Heart left ventricle (tissue), 16 donors: ENCODE measurements around the gene FZR1. TPM values are rescaled to one million over a fixed set of nuclear protein-coding genes. Genes with fewer than 3 reads are reported as not detected.

Experiments
- ATAC-seq, 4 donors: fragments of 200-7000 bp; cut with Tn5 transposase; one replicate each; pipeline ENCODE4 v1.9.1; 2020 to 2022; ENCODE audit warnings: moderate library complexity in 4 of 4, mild to moderate bottlenecking in 3 of 4, moderate number of reproducible peaks in 1 of 4
- DNase-seq, 5 donors: peaks; one replicate each; pipeline ENCODE4 v3.0.0-alpha.2; 2020
- H3K27ac ChIP-seq, 12 donors: fragments of 200-600 bp; sonication (generic) in 4 of 12; one replicate each; pipeline versions ENCODE4 v1.5.0 to v1.8.0; 2016 to 2022; ENCODE audit warnings: mild to moderate bottlenecking in 2 of 12
- H3K27me3 ChIP-seq, 9 donors: fragments of 200-600 bp; sonication (generic) in 2 of 9; one replicate each; pipeline versions ENCODE4 v1.5.1 to v1.8.0; 2016 to 2022; ENCODE audit warnings: mild to moderate bottlenecking in 3 of 9
- H3K36me3 ChIP-seq, 9 donors: fragments of 200-600 bp; sonication (generic) in 2 of 9; one replicate each; pipeline versions ENCODE4 v1.5.0 to v1.8.0; 2018 to 2022; ENCODE audit warnings: mild to moderate bottlenecking in 2 of 9
- H3K4me1 ChIP-seq, 12 donors: fragments of 200-600 bp; sonication (generic) in 4 of 12; one replicate each; pipeline versions ENCODE4 v1.5.0 to v1.8.0; 2016 to 2022; ENCODE audit warnings: mild to moderate bottlenecking in 3 of 12
- H3K4me3 ChIP-seq, 12 donors: fragments of 200-600 bp; sonication (generic) in 4 of 12; one replicate each; pipeline versions ENCODE4 v1.5.0 to v1.8.0; 2017 to 2022; ENCODE audit warnings: mild to moderate bottlenecking in 9 of 12, moderate library complexity in 4 of 12
- H3K9me3 ChIP-seq, 12 donors: fragments of 200-600 bp; sonication (generic) in 4 of 12; one replicate each; pipeline versions ENCODE4 v1.5.0 to v1.8.0; 2016 to 2022; ENCODE audit warnings: mild to moderate bottlenecking in 1 of 12
- CTCF ChIP-seq, 12 donors: fragments of 200-600 bp; sonication (generic) in 4 of 12; IDR thresholded peaks; one replicate each; pipeline versions ENCODE4 v1.5.0 to v1.8.0; 2018 to 2022; ENCODE audit warnings: antibody characterized with exemption in 12 of 12, mild to moderate bottlenecking in 5 of 12
- POLR2A ChIP-seq, 2 donors: fragments of 450-650 bp; IDR thresholded peaks; one replicate each; pipeline ENCODE4 v1.6.1; 2017; ENCODE audit warnings: antibody characterized with exemption in 2 of 2, mild to moderate bottlenecking in 2 of 2, moderate library complexity in 2 of 2
- WGBS, 4 donors: extraction: QIAGEN DNeasy Blood & Tissue Kit in 2 of 4; methylation state at CpG; one replicate each; pipeline versions ENCODE4 v1.1.5 to v1.1.7; 2013 to 2018; 5-methylcytosine and 5-hydroxymethylcytosine counted together
- intact Hi-C, 10 donors: fragments of 100-400 bp; cut with DNase I; formaldehyde crosslinking; loops; one replicate each; pipeline versions ENCODE4 v1.11.1 to v1.14.2; 2022
- polyA plus RNA-seq, 2 donors: library from polyadenylated mRNA; stranded (reverse); fragments of 200-250 nt; gene quantifications; one replicate each; pipeline ENCODE4 v1.2.3, GENCODE V29; 2013
- total RNA-seq, 9 donors: library from RNA; depleted of rRNA in 2 of 9; stranded (reverse); fragments of >200 nt in 2 of 9; fragmentation: NEBNext Ultra II Directional in 3 of 9; extraction: Animal tissue kit (Norgen Biotek cat#: 25700) in 3 of 9; gene quantifications; one replicate each; pipeline versions ENCODE4 v1.1.0 to v1.2.4, GENCODE V29; 2016 to 2023
- donor health status: ischemic (EF 13 %, LVEDD 7.1; RV severe dilation, severe dysfunction).
- donor health status: healthy with polysubstance abuse.
- donor health status: DM: no; HTN: yes; CAD: no.
- donor health status: DM: no; HTN: no; CAD: no.
- donor health status: ischemic (EF 25% LVEDD 6.9; RV normal size, moderate dysfunction).
- donor health status: ischemic (EF 25% LVEDD 5.7; RV mildly dilated, moderate dysfunction).
- donor health status: healthy.
- donor health status: DM: yes; HTN: yes; CAD: no.
- donor health status: ischemic (EF 35%, LVEDD 5.7; RV mildly dilated, moderate dysfunction).
- donor health status: nonischemic (EF 11% LVEDD 7.7; RV severe dilation, severe dysfunction).
- donor health status: DM: yes; HTN: yes; CAD: no.
- donor health status: PGD.
- donor health status: ischemic (EF 29% LVEDD 5.4; RV normal size, mild dysfunction).
- donor health status: nonischemic (EF 23%, LVEDD 6.1; RV moderate dilation, normal function).

The FZR1 gene
- total and polyA plus RNA-seq, 11 donors: 13.9 to 41.0 (median 23.5) TPM

- WGBS, 4 donors: 77 to 88% (median 83%) methylated on average over 8 of the region's 8 CpGs
- H3K9me3 ChIP-seq: no peaks in the 10 kb centered on the region
- DNase-seq (no peak), ATAC-seq (no peak)
- H3K4me1 ChIP-seq: peaks cover 0 to 19% (median 4%) of the 10 kb centered on the region in 12 donors
- H3K27me3 ChIP-seq: peaks cover 0 to 7% (median 0%) of the 10 kb centered on the region in 9 donors
- intact Hi-C loops: loop anchor here in 6 of 10 donors (1.0 to 10.0 kb wide), 6 partner anchors 37 to 249 kb away; partner anchors contain the start of gene CELF5 (in 1 of the 6)
- no peak overlapping the region for H3K4me3 ChIP-seq
- H3K27ac ChIP-seq: no peak overlapping the region
- H3K36me3 ChIP-seq: no peaks in the 10 kb centered on the region
- no peak for TF ChIP-seq CTCF (IDR thresholded peaks at IDR 0.05)
- TF ChIP-seq POLR2A (IDR thresholded peaks at IDR 0.05): no peak
These were observed 32.1 kb upstream of the FZR1 start for GRCh38 chr19:3474010-3474409.

GRCh38 chr19:3474614-3475013, 31.5 kb upstream of the FZR1 start:
- Histone ChIP-seq H3K36me3 (no peaks in the 10 kb centered on the region), H3K4me1 (peaks cover 0 to 14% (median 3%) of the 10 kb centered on the region in 12 donors), H3K9me3 (no peaks in the 10 kb centered on the region), H3K27me3 (peaks cover 0 to 7% (median 0%) of the 10 kb centered on the region in 9 donors), H3K27ac (no peak overlapping the region), H3K4me3 (no peak overlapping the region)
- 67 to 81% (median 72%) methylated on average over 2 of the region's 2 CpGs for WGBS, 4 donors
- intact Hi-C loops: loop anchor here in 6 of 10 donors (1.0 to 10.0 kb wide), 7 partner anchors 37 to 250 kb away; partner anchors contain the start of gene CELF5 (in 1 of the 6)
- TF ChIP-seq CTCF (IDR thresholded peaks at IDR 0.05) (no peak), POLR2A (IDR thresholded peaks at IDR 0.05) (no peak)
- ATAC-seq (no peak), DNase-seq (no peak)

GRCh38 chr19:3475449-3475848, 30.7 kb upstream of the FZR1 start:
- Histone ChIP-seq H3K36me3 (no peaks in the 10 kb centered on the region), H3K27me3 (peaks cover 0 to 15% (median 4%) of the 10 kb centered on the region in 9 donors), H3K4me3 (no peak overlapping the region), H3K4me1 (peaks cover 0 to 14% (median 3%) of the 10 kb centered on the region in 12 donors), H3K9me3 (no peaks in the 10 kb centered on the region), H3K27ac (no peak overlapping the region)
- WGBS, 4 donors: 79 to 83% (median 81%) methylated on average over 4 of the region's 4 CpGs
- intact Hi-C loops: loop anchor here in 2 of 10 donors (5.0 to 10.0 kb wide), 2 partner anchors 153 to 251 kb away; partner anchors contain the start of gene CELF5 (in 1 of the 2)
- TF ChIP-seq POLR2A (IDR thresholded peaks at IDR 0.05) (no peak), CTCF (IDR thresholded peaks at IDR 0.05) (no peak)
- ATAC-seq (no peak), DNase-seq (no peak)

- 72 to 88% (median 86%) methylated on average over 2 of the region's 2 CpGs for WGBS, 4 donors
- intact Hi-C loops: loop anchor here in 2 of 10 donors (5.0 to 10.0 kb wide), 2 partner anchors 155 to 252 kb away; partner anchors contain the start of gene CELF5 (in 1 of the 2)
- peaks cover 0 to 10% (median 3%) of the 10 kb centered on the region in 12 donors for H3K4me1 ChIP-seq
- TF ChIP-seq CTCF (IDR thresholded peaks at IDR 0.05) (no peak), POLR2A (IDR thresholded peaks at IDR 0.05) (no peak)
- no peaks in the 10 kb centered on the region for H3K36me3 ChIP-seq
- ATAC-seq: no peak
- no peaks in the 10 kb centered on the region for H3K9me3 ChIP-seq
- peaks cover 3 to 27% (median 18%) of the 10 kb centered on the region in 9 donors for H3K27me3 ChIP-seq
- H3K27ac ChIP-seq: no peak overlapping the region
- no peak for DNase-seq
- no peak overlapping the region for H3K4me3 ChIP-seq
These were observed 29.3 kb upstream of the FZR1 start for GRCh38 chr19:3476830-3477229.
